OCI-LY7 (cell line): Measurements from ENCODE around the gene AATK. TPM values are rescaled to one million over a fixed set of nuclear protein-coding genes. Genes with fewer than 3 reads are reported as not detected.

Experiments used
- BruUV-seq: library from RNA; stranded (reverse); fragments of 400-500 nt; replicated peaks from 2 replicates; lab custom pipeline; 2021; lab: Mats Ljungman, UMichigan
- CTCF ChIA-PET: fragments of 300-600 bp; sonication (Branson Sonifier 250); formaldehyde crosslinking; loops from one replicate; lab custom pipeline; 2022; ENCODE audit warnings: antibody characterized with exemption; ENCODE audit not compliant: unreplicated experiment; lab: Charles Lee
- POLR2A ChIA-PET: fragments of 300-600 bp; sonication (Branson Sonifier 250); formaldehyde crosslinking; loops from one replicate; lab custom pipeline; 2022; ENCODE audit warnings: antibody characterized with exemption; lab: Charles Lee
- DNase-seq: peaks from one replicate; pipeline ENCODE4 v3.0.0-alpha.2; 2015; ENCODE audit warnings: low spot score
- H2AFZ ChIP-seq: fragments of 200-600 bp; sonication (generic), shearing (Covaris generic); 2 replicates; pipeline ENCODE4 v1.6.1; 2014; ENCODE audit warnings: mild to moderate bottlenecking, antibody characterized with exemption, low read length, moderate library complexity
- H3K27ac ChIP-seq: fragments of 200-600 bp; sonication (generic); 2 replicates; pipeline ENCODE4 v1.5.1; 2014; ENCODE audit warnings: mixed run types, low read depth, mild to moderate bottlenecking, moderate library complexity, low read length, inconsistent platforms; ENCODE audit not compliant: poor library complexity, severe bottlenecking
- H3K36me3 ChIP-seq: fragments of 200-600 bp; sonication (generic); 2 replicates; pipeline ENCODE4 v1.6.1; 2014; ENCODE audit warnings: mild to moderate bottlenecking, antibody characterized with exemption, low read length, moderate library complexity, mixed read lengths; ENCODE audit not compliant: insufficient read depth
- H3K4me1 ChIP-seq: fragments of 200-600 bp; sonication (generic); 2 replicates; pipeline ENCODE4 v1.5.1; 2014; ENCODE audit warnings: mild to moderate bottlenecking, low read length; ENCODE audit not compliant: insufficient read depth, poor library complexity, severe bottlenecking
- H3K4me2 ChIP-seq: fragments of 200-600 bp; sonication (generic); 2 replicates; pipeline ENCODE4 v1.6.1; 2014; ENCODE audit warnings: mild to moderate bottlenecking, low read length
- H3K4me3 ChIP-seq: fragments of 200-600 bp; sonication (generic); 2 replicates; pipeline ENCODE4 v1.5.1; 2014; ENCODE audit warnings: mild to moderate bottlenecking, low read depth, low read length; ENCODE audit not compliant: poor library complexity, severe bottlenecking
- H3K79me2 ChIP-seq: fragments of 200-600 bp; sonication (generic); 2 replicates; pipeline ENCODE4 v1.6.1; 2016; ENCODE audit warnings: low read depth, mild to moderate bottlenecking, low read length, moderate library complexity, mixed read lengths; ENCODE audit not compliant: insufficient read depth
- H3K9me2 ChIP-seq: fragments of 200-600 bp; sonication (generic); 2 replicates; pipeline ENCODE4 v1.6.1; 2016; ENCODE audit warnings: mild to moderate bottlenecking, low read length, mixed read lengths; ENCODE audit not compliant: insufficient read depth
- H3K9me3 ChIP-seq: fragments of 200-600 bp; sonication (generic); 2 replicates; pipeline ENCODE4 v1.6.1; 2014; ENCODE audit warnings: mild to moderate bottlenecking, mixed run types, low read length, mixed read lengths
- H4K20me1 ChIP-seq: fragments of 200-600 bp; sonication (generic); 2 replicates; pipeline ENCODE4 v1.6.1; 2014; ENCODE audit warnings: mild to moderate bottlenecking, antibody characterized with exemption, low read length, moderate library complexity, mixed read lengths; ENCODE audit not compliant: insufficient read depth
- EZH2phosphoT487 ChIP-seq: fragments of 200-600 bp; sonication (generic); IDR thresholded peaks from 2 replicates; pipeline ENCODE4 v1.6.1; 2018; ENCODE audit warnings: low read depth, borderline replicate concordance, mild to moderate bottlenecking, mixed run types, antibody characterized with exemption, low read length, moderate library complexity, mixed read lengths
- intact Hi-C: fragments of 100-400 bp; cut with micrococcal nuclease; formaldehyde crosslinking; loops from one replicate; pipeline ENCODE4 v1.10.0; 2022; ENCODE audit not compliant: unreplicated experiment
- total RNA-seq, 2 experiments: library from RNA; depleted of rRNA in 1 of 2; stranded (reverse); fragments of >200 nt in 1 of 2; shearing (Covaris generic) in 1 of 2; gene quantifications; 2 replicates each; pipeline ENCODE4 v1.2.3, GENCODE V29; 2014 to 2022
- TF ChIP-seq, protein P1 (sequence below): fragments of 200-600 bp; sonication (generic); conservative IDR thresholded peaks from 2 replicates; pipeline ENCODE4 v1.5.1; 2014; ENCODE audit warnings: mild to moderate bottlenecking, antibody characterized with exemption, low read length, moderate library complexity, mixed read lengths

AATK gene
- total RNA-seq, 2 experiments from 2014 or later = 0.03 TPM; not detected in 1

GRCh38 chr17:81082177-81083073 is 83.6 kb downstream of the AATK start:
- intact Hi-C loops = no loop called here
- POLR2A ChIA-PET = no interaction called here
- no TSS peak for BruUV-seq

GRCh38 chr17:81081222-81082176 is 84.5 kb downstream of the AATK start:
- Histone ChIP-seq H3K9me2 (no peaks in the 10 kb centered on the region), H3K79me2 (no peaks in the 10 kb centered on the region), H3K27ac (no peak overlapping the region), H3K4me3 (no peak overlapping the region), H3K36me3 (no peaks in the 10 kb centered on the region), H3K4me1 (no peaks in the 10 kb centered on the region), H3K4me2 (no peak overlapping the region), H2AFZ (no peak overlapping the region), H3K9me3 (no peaks in the 10 kb centered on the region), H4K20me1 (no peaks in the 10 kb centered on the region)
- POLR2A ChIA-PET = no interaction called here
- no peak for DNase-seq
- TF ChIP-seq, protein P1, sequence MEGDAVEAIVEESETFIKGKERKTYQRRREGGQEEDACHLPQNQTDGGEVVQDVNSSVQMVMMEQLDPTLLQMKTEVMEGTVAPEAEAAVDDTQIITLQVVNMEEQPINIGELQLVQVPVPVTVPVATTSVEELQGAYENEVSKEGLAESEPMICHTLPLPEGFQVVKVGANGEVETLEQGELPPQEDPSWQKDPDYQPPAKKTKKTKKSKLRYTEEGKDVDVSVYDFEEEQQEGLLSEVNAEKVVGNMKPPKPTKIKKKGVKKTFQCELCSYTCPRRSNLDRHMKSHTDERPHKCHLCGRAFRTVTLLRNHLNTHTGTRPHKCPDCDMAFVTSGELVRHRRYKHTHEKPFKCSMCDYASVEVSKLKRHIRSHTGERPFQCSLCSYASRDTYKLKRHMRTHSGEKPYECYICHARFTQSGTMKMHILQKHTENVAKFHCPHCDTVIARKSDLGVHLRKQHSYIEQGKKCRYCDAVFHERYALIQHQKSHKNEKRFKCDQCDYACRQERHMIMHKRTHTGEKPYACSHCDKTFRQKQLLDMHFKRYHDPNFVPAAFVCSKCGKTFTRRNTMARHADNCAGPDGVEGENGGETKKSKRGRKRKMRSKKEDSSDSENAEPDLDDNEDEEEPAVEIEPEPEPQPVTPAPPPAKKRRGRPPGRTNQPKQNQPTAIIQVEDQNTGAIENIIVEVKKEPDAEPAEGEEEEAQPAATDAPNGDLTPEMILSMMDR = no peak
- no peak for TF ChIP-seq EZH2phosphoT487
- CTCF ChIA-PET = no interaction called here
- no TSS peak for BruUV-seq
- intact Hi-C loops = no loop called here

More at GRCh38 chr17:81082177-81083073, 83.6 kb downstream of the AATK start:
- no peak for TF ChIP-seq EZH2phosphoT487
- TF ChIP-seq, protein P1 = no peak
- no peaks in the 10 kb centered on the region for H4K20me1 ChIP-seq
- H3K9me2 ChIP-seq = no peaks in the 10 kb centered on the region
- H3K36me3 ChIP-seq = no peaks in the 10 kb centered on the region
- CTCF ChIA-PET = no interaction called here
- H3K9me3 ChIP-seq = no peaks in the 10 kb centered on the region
- DNase-seq = no peak
- H2AFZ ChIP-seq = no peak overlapping the region
- no peak overlapping the region for H3K4me3 ChIP-seq
- H3K4me1 ChIP-seq = no peaks in the 10 kb centered on the region
- no peak overlapping the region for H3K4me2 ChIP-seq
- H3K79me2 ChIP-seq = no peaks in the 10 kb centered on the region
- no peak overlapping the region for H3K27ac ChIP-seq
